ENCODE measurements around the gene ZFP36L1.

Gene ZFP36L1

GRCh38 chr14:68824207-68824516, 31.3 kb upstream of the ZFP36L1 start:
- Histone ChIP-seq H3K36me3 (ENCODE audit: control insufficient read depth in 2 of 2, insufficient read depth in 2 of 2, low read length in 2 of 2) (no peaks in the 10 kb centered on the region), H3K4me1 (ENCODE audit: control insufficient read depth in 2 of 2, insufficient read depth in 2 of 2, low read length in 2 of 2) (peaks cover 8 to 13% of the 10 kb centered on the region in 2 donors), H3K9ac (ENCODE audit: low read depth in 1 of 2, low read length in 2 of 2) (no peak overlapping the region), H3K27me3 (ENCODE audit: control insufficient read depth in 2 of 2, insufficient read depth in 2 of 2, low read length in 2 of 2) (no peaks in the 10 kb centered on the region), H3K4me3 (ENCODE audit: low read length in 2 of 2) (no peak overlapping the region), H3K9me3 (ENCODE audit: control insufficient read depth in 2 of 2, low read length in 2 of 2) (no peaks in the 10 kb centered on the region), H3K27ac (ENCODE audit: low read depth in 2 of 2, low read length in 2 of 2) (no peak overlapping the region)

- Histone ChIP-seq H3K36me3 (ENCODE audit: control insufficient read depth in 2 of 2, insufficient read depth in 2 of 2, low read length in 2 of 2) (no peaks in the 10 kb centered on the region), H3K27ac (ENCODE audit: low read depth in 2 of 2, low read length in 2 of 2) (no peak overlapping the region), H3K4me1 (ENCODE audit: control insufficient read depth in 2 of 2, insufficient read depth in 2 of 2, low read length in 2 of 2) (peaks cover 8 to 15% of the 10 kb centered on the region in 2 donors), H3K27me3 (ENCODE audit: control insufficient read depth in 2 of 2, insufficient read depth in 2 of 2, low read length in 2 of 2) (no peaks in the 10 kb centered on the region), H3K9ac (ENCODE audit: low read depth in 1 of 2, low read length in 2 of 2) (no peak overlapping the region), H3K4me3 (ENCODE audit: low read length in 2 of 2) (no peak overlapping the region), H3K9me3 (ENCODE audit: control insufficient read depth in 2 of 2, low read length in 2 of 2) (no peaks in the 10 kb centered on the region)
Observed at GRCh38 chr14:68823434-68824206, 30.8 kb upstream of the ZFP36L1 start.

DNA sequence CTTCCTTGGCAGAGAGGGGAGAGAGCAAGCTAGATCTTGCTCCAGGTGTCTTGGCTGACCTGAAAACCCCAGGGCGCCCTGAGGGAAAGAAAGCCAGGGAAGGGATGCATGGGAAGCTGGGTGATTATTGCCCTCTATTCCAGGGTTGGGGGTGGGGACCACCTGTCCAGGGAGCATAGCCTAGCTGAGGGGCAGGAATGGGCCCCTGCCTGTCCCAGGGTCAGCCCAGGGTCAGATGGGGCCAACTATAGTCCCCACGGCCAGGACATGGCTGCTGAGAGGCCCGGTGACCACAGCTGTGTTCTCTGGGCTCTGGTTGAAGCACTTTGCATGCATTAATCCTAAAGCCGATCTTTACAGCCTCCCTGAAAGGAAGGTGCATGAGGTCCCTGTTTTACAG, 30.1 kb upstream of the ZFP36L1 start:
- H3K27ac ChIP-seq (ENCODE audit: low read depth in 2 of 2, low read length in 2 of 2) = no peak overlapping the region
- no peak overlapping the region for H3K9ac ChIP-seq (ENCODE audit: low read depth in 1 of 2, low read length in 2 of 2)
- H3K9me3 ChIP-seq (ENCODE audit: control insufficient read depth in 2 of 2, low read length in 2 of 2) = no peaks in the 10 kb centered on the region
- no peaks in the 10 kb centered on the region for H3K36me3 ChIP-seq (ENCODE audit: control insufficient read depth in 2 of 2, insufficient read depth in 2 of 2, low read length in 2 of 2)
- H3K4me1 ChIP-seq (ENCODE audit: control insufficient read depth in 2 of 2, insufficient read depth in 2 of 2, low read length in 2 of 2) = peaks cover 8 to 15% of the 10 kb centered on the region in 2 donors
- H3K27me3 ChIP-seq (ENCODE audit: control insufficient read depth in 2 of 2, insufficient read depth in 2 of 2, low read length in 2 of 2) = no peaks in the 10 kb centered on the region
- no peak overlapping the region for H3K4me3 ChIP-seq (ENCODE audit: low read length in 2 of 2)

DNA sequence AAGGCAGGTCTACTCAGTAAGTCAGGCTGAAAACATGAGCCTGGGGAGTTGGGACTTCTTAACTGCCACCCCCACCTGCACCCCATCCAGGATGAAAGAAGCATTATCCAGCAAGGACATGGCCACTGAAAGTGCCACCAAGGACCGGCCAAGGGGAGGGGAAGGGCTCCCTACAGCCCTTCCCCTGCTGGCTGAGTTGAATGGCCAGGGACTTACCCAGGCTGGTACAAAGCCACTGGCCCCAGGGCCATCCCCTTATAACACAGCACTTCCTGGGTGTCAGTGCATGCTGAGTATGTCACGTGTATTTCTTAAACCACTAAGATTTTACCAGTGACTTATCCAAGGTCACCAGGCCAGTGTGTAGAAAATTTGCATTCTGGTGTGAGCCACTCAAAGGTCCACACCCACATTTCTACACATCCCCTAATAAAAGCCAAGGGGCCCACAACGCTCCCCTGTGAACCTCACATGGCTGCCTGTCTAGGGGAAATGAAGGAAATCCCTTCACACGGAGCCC, 29.3 kb upstream of the ZFP36L1 start:
- Histone ChIP-seq H3K27me3 (ENCODE audit: control insufficient read depth in 2 of 2, insufficient read depth in 2 of 2, low read length in 2 of 2) (no peaks in the 10 kb centered on the region), H3K4me1 (ENCODE audit: control insufficient read depth in 2 of 2, insufficient read depth in 2 of 2, low read length in 2 of 2) (peaks cover 8 to 15% of the 10 kb centered on the region in 2 donors), H3K27ac (ENCODE audit: low read depth in 2 of 2, low read length in 2 of 2) (no peak overlapping the region), H3K9me3 (ENCODE audit: control insufficient read depth in 2 of 2, low read length in 2 of 2) (no peaks in the 10 kb centered on the region), H3K4me3 (ENCODE audit: low read length in 2 of 2) (no peak overlapping the region), H3K9ac (ENCODE audit: low read depth in 1 of 2, low read length in 2 of 2) (no peak overlapping the region), H3K36me3 (ENCODE audit: control insufficient read depth in 2 of 2, insufficient read depth in 2 of 2, low read length in 2 of 2) (no peaks in the 10 kb centered on the region)

GRCh38 chr14:68820999-68821683, 28.3 kb upstream of the ZFP36L1 start:
- H3K27ac ChIP-seq (ENCODE audit: low read depth in 2 of 2, low read length in 2 of 2) = no peak overlapping the region
- H3K36me3 ChIP-seq (ENCODE audit: control insufficient read depth in 2 of 2, insufficient read depth in 2 of 2, low read length in 2 of 2) = no peaks in the 10 kb centered on the region
- H3K4me1 ChIP-seq (ENCODE audit: control insufficient read depth in 2 of 2, insufficient read depth in 2 of 2, low read length in 2 of 2) = peaks cover 15 to 19% of the 10 kb centered on the region in 2 donors
- H3K9ac ChIP-seq (ENCODE audit: low read depth in 1 of 2, low read length in 2 of 2) = no peak overlapping the region
- no peaks in the 10 kb centered on the region for H3K27me3 ChIP-seq (ENCODE audit: control insufficient read depth in 2 of 2, insufficient read depth in 2 of 2, low read length in 2 of 2)
- no peak overlapping the region for H3K4me3 ChIP-seq (ENCODE audit: low read length in 2 of 2)
- no peaks in the 10 kb centered on the region for H3K9me3 ChIP-seq (ENCODE audit: control insufficient read depth in 2 of 2, low read length in 2 of 2)

GRCh38 chr14:68820536-68820935, 27.7 kb upstream of the ZFP36L1 start:
- Histone ChIP-seq H3K36me3 (ENCODE audit: control insufficient read depth in 2 of 2, insufficient read depth in 2 of 2, low read length in 2 of 2) (no peaks in the 10 kb centered on the region), H3K9me3 (ENCODE audit: control insufficient read depth in 2 of 2, low read length in 2 of 2) (no peaks in the 10 kb centered on the region), H3K27me3 (ENCODE audit: control insufficient read depth in 2 of 2, insufficient read depth in 2 of 2, low read length in 2 of 2) (no peaks in the 10 kb centered on the region), H3K4me1 (ENCODE audit: control insufficient read depth in 2 of 2, insufficient read depth in 2 of 2, low read length in 2 of 2) (peaks cover 18 to 25% of the 10 kb centered on the region in 2 donors), H3K9ac (ENCODE audit: low read depth in 1 of 2, low read length in 2 of 2) (no peak overlapping the region), H3K4me3 (ENCODE audit: low read length in 2 of 2) (no peak overlapping the region), H3K27ac (ENCODE audit: low read depth in 2 of 2, low read length in 2 of 2) (no peak overlapping the region)

- H3K27me3 ChIP-seq (ENCODE audit: control insufficient read depth in 2 of 2, insufficient read depth in 2 of 2, low read length in 2 of 2) = no peaks in the 10 kb centered on the region
- H3K9me3 ChIP-seq (ENCODE audit: control insufficient read depth in 2 of 2, low read length in 2 of 2) = no peaks in the 10 kb centered on the region
- no peak overlapping the region for H3K4me3 ChIP-seq (ENCODE audit: low read length in 2 of 2)
- H3K27ac ChIP-seq (ENCODE audit: low read depth in 2 of 2, low read length in 2 of 2) = peak overlapping the region in 1 of 2 donors; percentile 65
- peak overlapping the region in 1 of 2 donors; percentile 39 for H3K9ac ChIP-seq (ENCODE audit: low read depth in 1 of 2, low read length in 2 of 2)
- H3K4me1 ChIP-seq (ENCODE audit: control insufficient read depth in 2 of 2, insufficient read depth in 2 of 2, low read length in 2 of 2) = peaks cover 22 to 29% of the 10 kb centered on the region in 2 donors
- no peaks in the 10 kb centered on the region for H3K36me3 ChIP-seq (ENCODE audit: control insufficient read depth in 2 of 2, insufficient read depth in 2 of 2, low read length in 2 of 2)
Observed at GRCh38 chr14:68820119-68820518, 27.3 kb upstream of the ZFP36L1 start.

- Histone ChIP-seq H3K9me3 (ENCODE audit: control insufficient read depth in 2 of 2, low read length in 2 of 2) (no peaks in the 10 kb centered on the region), H3K4me1 (ENCODE audit: control insufficient read depth in 2 of 2, insufficient read depth in 2 of 2, low read length in 2 of 2) (peaks cover 30 to 34% of the 10 kb centered on the region in 2 donors), H3K36me3 (ENCODE audit: control insufficient read depth in 2 of 2, insufficient read depth in 2 of 2, low read length in 2 of 2) (no peaks in the 10 kb centered on the region), H3K9ac (ENCODE audit: low read depth in 1 of 2, low read length in 2 of 2) (peak overlapping the region; percentile 26 to 39), H3K27ac (ENCODE audit: low read depth in 2 of 2, low read length in 2 of 2) (peak overlapping the region; percentile 45 to 65), H3K27me3 (ENCODE audit: control insufficient read depth in 2 of 2, insufficient read depth in 2 of 2, low read length in 2 of 2) (no peaks in the 10 kb centered on the region), H3K4me3 (ENCODE audit: low read length in 2 of 2) (no peak overlapping the region)
Observed at GRCh38 chr14:68819260-68819691, 26.4 kb upstream of the ZFP36L1 start.

DNA sequence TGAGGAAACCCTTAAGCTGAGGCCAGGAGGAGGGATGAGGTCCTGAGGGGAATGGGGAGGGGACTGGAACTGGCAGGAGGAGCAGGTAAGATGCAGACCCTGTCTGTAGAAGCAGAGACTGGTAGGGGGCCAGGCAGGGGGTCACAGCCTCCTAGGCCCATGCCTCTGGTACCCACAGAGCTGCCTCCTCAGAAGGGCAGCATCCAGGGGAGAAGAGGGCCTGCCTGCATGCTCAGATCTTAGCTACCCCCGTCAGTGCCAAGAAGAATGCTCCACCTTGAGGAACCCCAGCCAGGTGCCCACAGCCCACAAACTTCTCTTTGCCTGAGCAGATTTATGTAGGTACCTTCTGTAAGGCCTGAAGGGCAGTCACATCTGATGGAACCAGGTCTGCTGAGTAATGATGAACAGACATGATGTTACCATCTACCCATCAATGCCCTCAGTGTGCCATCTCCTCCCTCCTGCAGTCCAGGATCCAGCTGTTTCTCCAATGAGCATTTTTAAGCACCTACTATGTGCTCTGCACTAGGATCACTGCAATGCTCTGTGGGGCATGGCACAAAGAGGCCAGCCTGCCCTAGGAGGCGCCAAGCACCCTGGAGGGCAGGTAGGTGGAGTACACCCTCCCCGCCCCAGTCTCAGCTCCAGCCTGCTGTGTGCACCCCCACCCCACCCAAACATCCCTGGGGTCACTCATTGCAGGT, 24.8 kb upstream of the ZFP36L1 start:
- no peak overlapping the region for H3K9ac ChIP-seq (ENCODE audit: low read depth in 1 of 2, low read length in 2 of 2)
- no peak overlapping the region for H3K4me3 ChIP-seq (ENCODE audit: low read length in 2 of 2)

DNA sequence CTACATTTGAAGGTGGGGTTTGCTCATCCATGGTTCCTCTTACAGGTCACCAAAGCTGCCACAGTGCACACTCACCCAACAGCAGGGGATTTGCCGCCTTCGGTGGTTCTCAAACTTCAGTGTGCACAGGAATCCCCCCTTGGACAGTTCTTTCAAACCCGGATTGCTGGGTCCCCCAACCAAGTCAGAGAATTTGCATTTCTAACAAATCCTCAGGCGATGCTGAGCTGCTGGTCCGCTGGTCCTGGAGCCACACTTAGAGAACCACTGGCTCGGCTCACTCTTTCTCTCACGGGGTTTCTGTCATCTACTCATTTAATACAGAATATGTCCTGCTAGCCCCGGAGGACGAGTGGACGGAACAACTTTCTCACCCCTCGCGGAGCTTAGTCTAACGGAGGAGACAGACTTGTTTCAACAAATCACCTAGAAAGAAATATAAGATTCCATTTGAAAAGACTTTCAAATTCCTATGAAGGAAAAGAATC, 24.1 kb upstream of the ZFP36L1 start:
- no peaks in the 10 kb centered on the region for H3K36me3 ChIP-seq (ENCODE audit: control insufficient read depth in 2 of 2, insufficient read depth in 2 of 2, low read length in 2 of 2)
- H3K4me1 ChIP-seq (ENCODE audit: control insufficient read depth in 2 of 2, insufficient read depth in 2 of 2, low read length in 2 of 2) = peaks cover 42% of the 10 kb centered on the region in 2 donors
- no peaks in the 10 kb centered on the region for H3K27me3 ChIP-seq (ENCODE audit: control insufficient read depth in 2 of 2, insufficient read depth in 2 of 2, low read length in 2 of 2)
- H3K9me3 ChIP-seq (ENCODE audit: control insufficient read depth in 2 of 2, low read length in 2 of 2) = no peaks in the 10 kb centered on the region
- H3K27ac ChIP-seq (ENCODE audit: low read depth in 2 of 2, low read length in 2 of 2) = peak overlapping the region; percentile 2 to 97
- H3K4me3 ChIP-seq (ENCODE audit: low read length in 2 of 2) = peak overlapping the region; percentile 62 to 68
- H3K9ac ChIP-seq (ENCODE audit: low read depth in 1 of 2, low read length in 2 of 2) = peak overlapping the region; percentile 77 to 83

More for the DNA sequence above, 24.8 kb upstream of the ZFP36L1 start:
- peak overlapping the region in 1 of 2 donors; percentile 16 for H3K27ac ChIP-seq (ENCODE audit: low read depth in 2 of 2, low read length in 2 of 2)
- peaks cover 42% of the 10 kb centered on the region in 2 donors for H3K4me1 ChIP-seq (ENCODE audit: control insufficient read depth in 2 of 2, insufficient read depth in 2 of 2, low read length in 2 of 2)
- H3K9me3 ChIP-seq (ENCODE audit: control insufficient read depth in 2 of 2, low read length in 2 of 2) = no peaks in the 10 kb centered on the region
- no peaks in the 10 kb centered on the region for H3K27me3 ChIP-seq (ENCODE audit: control insufficient read depth in 2 of 2, insufficient read depth in 2 of 2, low read length in 2 of 2)
- H3K36me3 ChIP-seq (ENCODE audit: control insufficient read depth in 2 of 2, insufficient read depth in 2 of 2, low read length in 2 of 2) = no peaks in the 10 kb centered on the region

Measured in mucosa of rectum (tissue), 2 donors.